Cardiac muscle cell (in vitro differentiated cells and primary cell): ENCODE results near the gene C12orf43. TPM values are rescaled to one million over a fixed set of nuclear protein-coding genes. Genes with fewer than 3 reads are reported as not detected.
"Not testable (repeated sequence)": the region's sequence is repeated elsewhere in the genome, so short reads cannot be mapped to it uniquely, and the experiment has no call there.

Experiments
- DNase-seq, 2 donors: peaks; one replicate each; pipeline versions ENCODE4 v3.0.0 to v3.0.0-alpha.2; 2010 to 2017; ENCODE audit warnings: low read depth in 1 of 2, low spot score in 1 of 2
- H3K27ac ChIP-seq: fragments of 200-600 bp; sonication (generic); 2 replicates; pipeline ENCODE4 v1.5.1; 2016
- H3K27me3 ChIP-seq: fragments of 200-600 bp; sonication (generic); 2 replicates; pipeline ENCODE4 v1.6.0; 2016; ENCODE audit warnings: control low read depth
- H3K36me3 ChIP-seq: fragments of 200-600 bp; sonication (generic); 2 replicates; pipeline ENCODE4 v1.5.1; 2016; ENCODE audit warnings: control low read depth
- H3K4me1 ChIP-seq: fragments of 200-600 bp; sonication (generic); 2 replicates; pipeline ENCODE4 v1.8.1; 2017; ENCODE audit warnings: low read depth, mild to moderate bottlenecking, mixed run types
- H3K4me3 ChIP-seq: fragments of 200-600 bp; sonication (generic); 2 replicates; pipeline ENCODE4 v1.5.1; 2016; ENCODE audit warnings: mild to moderate bottlenecking
- H3K9me3 ChIP-seq: fragments of 200-600 bp; sonication (generic); 2 replicates; pipeline ENCODE4 v1.5.1; 2017; ENCODE audit warnings: low read depth, mild to moderate bottlenecking, control low read depth
- CTCF ChIP-seq: IDR thresholded peaks from 2 replicates; pipeline ENCODE4 v1.5.1; 2012; ENCODE audit warnings: low read depth, mild to moderate bottlenecking, low read length
- polyA plus RNA-seq: library from polyadenylated mRNA; unstranded; fragments of >200 nt; fragmentation: Nextera tagmentation; extraction: Ambion mirVana; gene quantifications from 2 replicates; pipeline ENCODE4 v1.2.1, GENCODE V29; 2016
- total RNA-seq: library from RNA; depleted of rRNA; stranded (reverse); fragments of >200 nt; gene quantifications from 2 replicates; pipeline ENCODE4 v1.2.3, GENCODE V29; 2016

C12orf43 gene
- total RNA-seq (15.6 and 20.5 TPM in 2 replicates), polyA plus RNA-seq (17.9 and 24.4 TPM in 2 replicates)

GRCh38 chr12:121015825-121016766, at the start of gene C12orf43:
TSS of gene C12orf43 (minus strand) at chr12:121016487. CDS start at chr12:121016474, 13 bp downstream.
- Histone ChIP-seq H3K9me3 (no peaks in the 10 kb centered on the region), H3K4me3 (peak within 1 kb of the TSS; percentile 62), H3K36me3 (no peaks in the 10 kb centered on the region), H3K27me3 (no peaks in the 10 kb centered on the region), H3K27ac (peak within 1 kb of the TSS; percentile 84), H3K4me1 (peaks cover 5% of the 10 kb centered on the region)
- DNase-seq: peak; percentile 92 to 97
- TF ChIP-seq CTCF: no peak

- H3K27ac ChIP-seq: no peak overlapping the region
- no peaks in the 10 kb centered on the region for H3K36me3 ChIP-seq
- no peaks in the 10 kb centered on the region for H3K4me1 ChIP-seq
- H3K4me3 ChIP-seq: no peak overlapping the region
- no peak for DNase-seq
- no peaks in the 10 kb centered on the region for H3K9me3 ChIP-seq
- no peaks in the 10 kb centered on the region for H3K27me3 ChIP-seq
- no peak for TF ChIP-seq CTCF
Measured at GRCh38 chr12:121065345-121065744, 49.1 kb upstream of the C12orf43 start.

GRCh38 chr12:121064586-121064985, 48.3 kb upstream of the C12orf43 start:
- H3K27me3 ChIP-seq, H3K36me3 ChIP-seq, H3K27ac ChIP-seq, DNase-seq, H3K4me1 ChIP-seq, H3K4me3 ChIP-seq, H3K9me3 ChIP-seq: not testable (repeated sequence)

GRCh38 chr12:121064116-121064515, 47.8 kb upstream of the C12orf43 start:
- TF ChIP-seq CTCF: no peak
- Histone ChIP-seq H3K27me3 (no peaks in the 10 kb centered on the region), H3K27ac (no peak overlapping the region), H3K4me1 (no peaks in the 10 kb centered on the region), H3K4me3 (no peak overlapping the region), H3K9me3 (no peaks in the 10 kb centered on the region), H3K36me3 (no peaks in the 10 kb centered on the region)
- DNase-seq: no peak

GRCh38 chr12:121062391-121063045, 46.2 kb upstream of the C12orf43 start:
- H3K36me3 ChIP-seq: no peaks in the 10 kb centered on the region
- H3K27me3 ChIP-seq: no peaks in the 10 kb centered on the region
- no peak overlapping the region for H3K27ac ChIP-seq
- DNase-seq: no peak
- TF ChIP-seq CTCF: no peak
- H3K4me1 ChIP-seq: no peaks in the 10 kb centered on the region
- H3K9me3 ChIP-seq: no peaks in the 10 kb centered on the region
- no peak overlapping the region for H3K4me3 ChIP-seq

- no peak overlapping the region for H3K27ac ChIP-seq
- H3K9me3 ChIP-seq: no peaks in the 10 kb centered on the region
- H3K4me1 ChIP-seq: no peaks in the 10 kb centered on the region
- H3K27me3 ChIP-seq: no peaks in the 10 kb centered on the region
- no peak overlapping the region for H3K4me3 ChIP-seq
- peak in 1 of 2 donors; percentile 43 for DNase-seq
- no peaks in the 10 kb centered on the region for H3K36me3 ChIP-seq
- peak; percentile 43 for TF ChIP-seq CTCF
Measured at GRCh38 chr12:121061831-121062230, 45.5 kb upstream of the C12orf43 start.
